Measurements from ENCODE around the gene MRGPRD. TPM values are rescaled to one million over a fixed set of nuclear protein-coding genes. Genes with fewer than 3 reads are reported as not detected.

MRGPRD gene
- total RNA-seq, 4 donors from 2014 or later: not detected

DNA sequence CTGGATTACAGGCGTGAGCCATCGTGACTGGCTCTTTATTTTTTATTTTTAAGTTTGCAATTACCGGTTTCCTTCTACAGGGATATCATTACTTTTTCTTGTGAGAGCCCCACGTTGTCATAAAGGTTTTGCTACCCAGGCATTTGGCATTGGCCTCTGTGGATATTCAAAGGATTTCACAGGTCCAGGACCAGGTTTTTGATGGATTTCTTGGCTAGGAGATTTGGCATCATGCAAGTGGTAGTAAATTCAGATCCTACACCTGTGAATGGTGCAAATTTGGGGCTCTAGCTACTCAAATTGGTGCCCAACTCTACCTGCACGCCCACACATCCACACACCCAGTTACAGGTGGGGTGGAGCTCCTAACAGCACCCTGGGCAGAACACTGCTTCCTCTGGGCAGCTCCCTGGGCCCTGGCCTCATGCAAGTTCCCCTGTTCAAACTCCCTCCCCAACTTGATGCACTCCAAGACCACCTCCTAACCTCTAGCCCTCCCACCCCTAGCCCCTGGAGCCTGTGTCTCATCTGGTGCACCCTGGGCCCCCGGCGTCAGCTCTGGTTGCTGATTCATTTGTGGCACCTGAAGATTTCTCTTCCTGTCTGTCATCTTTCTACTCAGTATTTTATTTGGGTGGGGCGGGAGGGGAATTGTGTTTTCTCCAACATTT, 9.3 kb upstream of the MRGPRD start:
- no peaks in the 10 kb centered on the region for H3K36me3 ChIP-seq
- H3K4me1 ChIP-seq: no peaks in the 10 kb centered on the region
- no peaks in the 10 kb centered on the region for H3K9me3 ChIP-seq
- no peak overlapping the region for H3K27ac ChIP-seq
- H3K4me3 ChIP-seq (replicated peaks in 1 of 3): no peak overlapping the region
- TF ChIP-seq POLR2A (IDR thresholded peaks at IDR 0.05): no peak
- TF ChIP-seq, protein P1, sequence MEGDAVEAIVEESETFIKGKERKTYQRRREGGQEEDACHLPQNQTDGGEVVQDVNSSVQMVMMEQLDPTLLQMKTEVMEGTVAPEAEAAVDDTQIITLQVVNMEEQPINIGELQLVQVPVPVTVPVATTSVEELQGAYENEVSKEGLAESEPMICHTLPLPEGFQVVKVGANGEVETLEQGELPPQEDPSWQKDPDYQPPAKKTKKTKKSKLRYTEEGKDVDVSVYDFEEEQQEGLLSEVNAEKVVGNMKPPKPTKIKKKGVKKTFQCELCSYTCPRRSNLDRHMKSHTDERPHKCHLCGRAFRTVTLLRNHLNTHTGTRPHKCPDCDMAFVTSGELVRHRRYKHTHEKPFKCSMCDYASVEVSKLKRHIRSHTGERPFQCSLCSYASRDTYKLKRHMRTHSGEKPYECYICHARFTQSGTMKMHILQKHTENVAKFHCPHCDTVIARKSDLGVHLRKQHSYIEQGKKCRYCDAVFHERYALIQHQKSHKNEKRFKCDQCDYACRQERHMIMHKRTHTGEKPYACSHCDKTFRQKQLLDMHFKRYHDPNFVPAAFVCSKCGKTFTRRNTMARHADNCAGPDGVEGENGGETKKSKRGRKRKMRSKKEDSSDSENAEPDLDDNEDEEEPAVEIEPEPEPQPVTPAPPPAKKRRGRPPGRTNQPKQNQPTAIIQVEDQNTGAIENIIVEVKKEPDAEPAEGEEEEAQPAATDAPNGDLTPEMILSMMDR (IDR thresholded peaks at IDR 0.05): no peak
- H3K27me3 ChIP-seq: no peaks in the 10 kb centered on the region
- 88 to 93% methylated on average over 8 of the region's 8 CpGs for WGBS, 2 donors
- intact Hi-C loops (cut with DNase I): no loop called here
- no peak for DNase-seq

DNA sequence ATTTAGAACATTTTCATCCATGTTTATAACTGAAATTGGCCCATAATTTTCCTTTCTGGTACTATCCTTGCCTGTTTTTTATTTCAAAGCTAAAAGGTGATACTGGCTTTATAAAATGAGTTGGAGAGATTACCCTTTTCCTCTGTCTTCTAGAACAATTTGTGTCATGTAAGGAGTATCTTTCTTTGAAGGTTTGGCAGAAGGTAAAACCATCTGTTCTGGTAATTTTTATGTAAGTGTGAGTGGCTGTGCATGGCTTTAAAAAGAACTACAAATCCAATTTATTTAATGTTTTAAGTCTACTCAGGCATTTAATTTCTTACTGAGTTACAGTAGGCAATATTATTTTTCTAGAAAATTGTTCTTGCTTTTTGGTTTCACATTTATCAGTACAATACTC, 7.7 kb upstream of the MRGPRD start:
- no peak for TF ChIP-seq POLR2A (IDR thresholded peaks at IDR 0.05)
- TF ChIP-seq, protein P1 (IDR thresholded peaks at IDR 0.05): no peak
- no peaks in the 10 kb centered on the region for H3K36me3 ChIP-seq
- H3K9me3 ChIP-seq: no peaks in the 10 kb centered on the region
- DNase-seq: no peak
- no peaks in the 10 kb centered on the region for H3K4me1 ChIP-seq
- no peak overlapping the region for H3K27ac ChIP-seq
- H3K4me3 ChIP-seq (replicated peaks in 1 of 3): no peak overlapping the region
- intact Hi-C loops (cut with DNase I): no loop called here
- no peaks in the 10 kb centered on the region for H3K27me3 ChIP-seq

DNA sequence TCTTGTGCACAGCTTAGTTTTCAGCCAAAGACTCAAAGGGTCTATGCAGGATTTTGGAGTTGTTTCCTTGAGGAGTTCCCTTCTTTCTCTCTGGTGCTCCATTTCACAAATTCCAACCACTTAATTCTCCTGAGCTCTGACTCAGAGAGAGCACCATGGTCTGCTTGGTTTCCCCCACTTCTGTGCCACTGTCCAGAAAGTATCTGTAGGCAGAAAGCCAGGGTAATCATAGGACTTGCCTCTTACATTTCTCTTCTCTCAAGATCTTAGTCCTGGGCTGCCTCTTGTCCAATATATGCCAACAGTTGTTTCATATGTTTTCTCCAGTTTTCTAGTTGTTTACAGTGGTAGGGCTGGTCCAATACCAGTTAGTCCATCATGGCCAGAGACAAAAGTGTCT, 6.4 kb upstream of the MRGPRD start:
- no peaks in the 10 kb centered on the region for H3K27me3 ChIP-seq
- no peak overlapping the region for H3K4me3 ChIP-seq (replicated peaks in 1 of 3)
- H3K27ac ChIP-seq: no peak overlapping the region
- H3K4me1 ChIP-seq: no peaks in the 10 kb centered on the region
- no peaks in the 10 kb centered on the region for H3K9me3 ChIP-seq
- DNase-seq: no peak
- intact Hi-C loops (cut with DNase I): no loop called here
- TF ChIP-seq, protein P1 (IDR thresholded peaks at IDR 0.05): no peak
- TF ChIP-seq POLR2A (IDR thresholded peaks at IDR 0.05): no peak
- no peaks in the 10 kb centered on the region for H3K36me3 ChIP-seq

DNA sequence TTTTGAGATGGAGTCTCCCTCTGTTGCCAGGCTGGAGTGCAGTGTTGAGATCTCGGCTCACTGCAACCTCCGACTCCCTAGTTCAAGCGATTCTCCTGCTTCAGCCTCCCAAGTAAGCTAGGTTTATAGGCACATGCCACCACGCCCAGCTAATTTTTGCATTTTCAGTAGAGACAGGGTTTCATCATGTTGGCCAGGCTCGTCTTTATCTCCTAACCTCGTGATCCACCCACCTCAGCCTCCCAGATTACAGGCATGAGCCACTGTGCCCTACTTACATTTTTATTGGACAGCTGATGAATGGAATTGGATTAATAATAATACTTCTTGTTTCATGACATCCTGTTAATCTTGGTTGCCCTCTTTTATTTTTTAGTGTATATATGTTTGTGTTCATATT, 3.0 kb upstream of the MRGPRD start:
- Histone ChIP-seq H3K4me1 (no peaks in the 10 kb centered on the region), H3K27me3 (no peaks in the 10 kb centered on the region), H3K27ac (no peak overlapping the region), H3K36me3 (no peaks in the 10 kb centered on the region), H3K4me3 (replicated peaks in 1 of 3) (no peak overlapping the region), H3K9me3 (no peaks in the 10 kb centered on the region)
- TF ChIP-seq POLR2A (IDR thresholded peaks at IDR 0.05): no peak
- TF ChIP-seq, protein P1 (IDR thresholded peaks at IDR 0.05): no peak
- WGBS, 2 donors: 93 to 94% methylated on average over 6 of the region's 6 CpGs
- intact Hi-C loops (cut with DNase I): no loop called here
- DNase-seq: no peak

DNA sequence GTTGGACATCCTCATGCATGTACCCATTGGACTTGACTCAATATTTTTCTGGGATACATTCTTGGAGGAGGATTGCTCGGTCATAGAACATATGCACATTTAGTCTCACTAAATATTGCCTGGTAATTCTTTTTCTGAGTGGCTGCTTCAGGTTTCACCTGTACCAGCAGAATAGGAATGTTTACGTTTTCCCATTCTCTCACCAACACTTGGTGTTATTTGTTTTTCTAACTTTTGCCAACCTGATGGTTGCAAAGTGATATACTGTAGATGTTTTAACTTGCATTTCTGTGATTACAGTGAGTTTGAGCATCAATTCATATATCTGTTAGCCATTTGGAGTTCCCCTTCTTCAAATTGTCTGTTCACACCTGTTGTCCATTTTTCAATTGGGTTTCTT, 1.3 kb upstream of the MRGPRD start:
- intact Hi-C loops (cut with DNase I): no loop called here
- Histone ChIP-seq H3K27me3 (no peaks in the 10 kb centered on the region), H3K36me3 (no peaks in the 10 kb centered on the region), H3K27ac (no peak overlapping the region), H3K4me1 (no peaks in the 10 kb centered on the region), H3K9me3 (no peaks in the 10 kb centered on the region), H3K4me3 (replicated peaks in 1 of 3) (no peak overlapping the region)
- DNase-seq: no peak
- WGBS, 2 donors: 86 to 95% methylated on average over 2 of the region's 2 CpGs
- TF ChIP-seq POLR2A (IDR thresholded peaks at IDR 0.05): no peak
- TF ChIP-seq, protein P1 (IDR thresholded peaks at IDR 0.05): no peak

Data from thyroid gland (tissue), 4 donors.